Stimulated activated CD8-positive, alpha-beta memory T cell treated with anti-CD3 and anti-CD28 coated beads, Interleukin-7, amount 100 ng/mL, for 48 hours (primary cell): ENCODE results near the gene MYO6.

ENCODE experiments used
- DNase-seq, 2 donors: peaks; one replicate each; pipeline ENCODE4 v3.0.0-alpha.2; 2020; ENCODE audit warnings: low read depth in 1 of 2; ENCODE audit errors: extremely low read depth in 1 of 2

Gene MYO6

GRCh38 chr6:75940564-75940963 lies 191.5 kb downstream of the MYO6 start:
- no peak for DNase-seq

GRCh38 chr6:75941509-75941908 lies 192.5 kb downstream of the MYO6 start:
- no peak for DNase-seq

GRCh38 chr6:75943381-75943780 lies 194.3 kb downstream of the MYO6 start:
- DNase-seq: no peak

- no peak for DNase-seq
These were observed 197.2 kb downstream of the MYO6 start for GRCh38 chr6:75946146-75946831.

- DNase-seq: no peak
These were observed 198.9 kb downstream of the MYO6 start for GRCh38 chr6:75947935-75948334.

- no peak for DNase-seq
These were observed 203.1 kb downstream of the MYO6 start for GRCh38 chr6:75952128-75952527.

- no peak for DNase-seq
These were observed 214.5 kb downstream of the MYO6 start for GRCh38 chr6:75963569-75963968.

GRCh38 chr6:75968143-75968542 lies 219.1 kb downstream of the MYO6 start:
- DNase-seq: no peak
